Measurements from ENCODE around the gene FANCE.
A peak's percentile ranks its signal among the peaks of the same experiment; 100 is the strongest.
"Not testable (repeated sequence)": the region's sequence is repeated elsewhere in the genome, so short reads cannot be mapped to it uniquely, and the experiment has no call there.

The FANCE gene

GRCh38 chr6:35435074-35435837, 16.9 kb upstream of the FANCE start:
- no peak for DNase-seq

GRCh38 chr6:35436071-35436857, 15.9 kb upstream of the FANCE start:
- no peak for DNase-seq

GRCh38 chr6:35438378-35439065, 13.6 kb upstream of the FANCE start:
- DNase-seq, result not testable (repeated sequence)

GRCh38 chr6:35439308-35439707, 12.8 kb upstream of the FANCE start:
- DNase-seq, result no peak

- DNase-seq, result no peak
Observed at GRCh38 chr6:35441205-35441604, 10.9 kb upstream of the FANCE start.

GRCh38 chr6:35441642-35442041, 10.5 kb upstream of the FANCE start:
- no peak for DNase-seq

- DNase-seq, result no peak
Observed at GRCh38 chr6:35442693-35443092, 9.4 kb upstream of the FANCE start.

- no peak for DNase-seq
Observed at GRCh38 chr6:35443341-35444030, 8.7 kb upstream of the FANCE start.

- DNase-seq, result no peak
Observed at GRCh38 chr6:35445691-35446090, 6.4 kb upstream of the FANCE start.

- DNase-seq, result no peak
Observed at GRCh38 chr6:35448191-35448590, 3.9 kb upstream of the FANCE start.

GRCh38 chr6:35449287-35449881, 2.8 kb upstream of the FANCE start:
- no peak for DNase-seq

GRCh38 chr6:35451354-35452182, 570 bp upstream of the FANCE start:
- no peak for DNase-seq

- DNase-seq, result no peak
Observed at GRCh38 chr6:35453236-35453635, 1.1 kb downstream of the FANCE start.

- no peak for DNase-seq
Observed at GRCh38 chr6:35454391-35455110, 2.4 kb downstream of the FANCE start.

GRCh38 chr6:35457907-35458306, 5.8 kb downstream of the FANCE start:
- DNase-seq, result no peak

- DNase-seq, result no peak
Observed at GRCh38 chr6:35461270-35461669, 9.1 kb downstream of the FANCE start.

- no peak for DNase-seq
Observed at GRCh38 chr6:35463292-35463691, 11.2 kb downstream of the FANCE start.

GRCh38 chr6:35465646-35466045, 13.5 kb downstream of the FANCE start:
- no peak for DNase-seq

GRCh38 chr6:35468181-35468979, 16.2 kb downstream of the FANCE start, which contains the start of gene RPL10A:
Gene RPL10A, plus strand, starts transcription at chr6:35468401. Its CDS starts 34 bp downstream, at chr6:35468435.
- peak; percentile 95 for DNase-seq

All from right forelimb (tissue), 1 donor.